GM12891 (cell line): ENCODE results near the gene SLC25A47.

Experiments
- PAX5 ChIP-seq: IDR thresholded peaks from 2 replicates; pipeline ENCODE4 v1.6.1; 2011; ENCODE audit warnings: low read length, moderate library complexity, mild to moderate bottlenecking; ENCODE audit not compliant: insufficient read depth, severe bottlenecking
- POLR2A ChIP-seq: IDR thresholded peaks from 2 replicates; pipeline ENCODE4 v1.6.1; 2011; ENCODE audit warnings: low read depth, low read length, control low read depth
- POLR2AphosphoS5 ChIP-seq: IDR thresholded peaks from 2 replicates; pipeline ENCODE4 v1.6.1; 2011; ENCODE audit warnings: low read depth, low read length, control low read depth
- POU2F2 ChIP-seq: IDR thresholded peaks from 2 replicates; pipeline ENCODE4 v1.6.1; 2011; ENCODE audit warnings: low read depth, mild to moderate bottlenecking, control low read depth, low read length, moderate library complexity
- SPI1 ChIP-seq: IDR thresholded peaks from 2 replicates; pipeline ENCODE4 v1.6.1; 2011; ENCODE audit warnings: low read depth, low read length, control low read depth
- TAF1 ChIP-seq: IDR thresholded peaks from 2 replicates; pipeline ENCODE4 v1.6.1; 2011; ENCODE audit warnings: low read depth, low read length, control low read depth

- TF ChIP-seq POLR2AphosphoS5 (no peak), TAF1 (no peak), POLR2A (no peak), PAX5 (no peak), SPI1 (no peak), POU2F2 (no peak)
These were observed 22.6 kb downstream of the SLC25A47 start for GRCh38 chr14:100345711-100346110.
